ENCODE results near the gene LGR5.

GRCh38 chr12:71438670-71439361 is 782 bp upstream of the LGR5 start:
- TF ChIP-seq CBX5 (IDR thresholded peaks at IDR 0.05; ENCODE audit: borderline replicate concordance, low read depth) (no peak), ZNF239 (CRISPR knock-in tag; IDR thresholded peaks at IDR 0.05) (no peak), EZH2 (IDR thresholded peaks at IDR 0.05; ENCODE audit: borderline replicate concordance, low read depth, low read length) (no peak), ZNF274 (IDR thresholded peaks at IDR 0.05; ENCODE audit: borderline replicate concordance, low read depth, low read length) (no peak)
- TF ChIP-seq, protein P1, sequence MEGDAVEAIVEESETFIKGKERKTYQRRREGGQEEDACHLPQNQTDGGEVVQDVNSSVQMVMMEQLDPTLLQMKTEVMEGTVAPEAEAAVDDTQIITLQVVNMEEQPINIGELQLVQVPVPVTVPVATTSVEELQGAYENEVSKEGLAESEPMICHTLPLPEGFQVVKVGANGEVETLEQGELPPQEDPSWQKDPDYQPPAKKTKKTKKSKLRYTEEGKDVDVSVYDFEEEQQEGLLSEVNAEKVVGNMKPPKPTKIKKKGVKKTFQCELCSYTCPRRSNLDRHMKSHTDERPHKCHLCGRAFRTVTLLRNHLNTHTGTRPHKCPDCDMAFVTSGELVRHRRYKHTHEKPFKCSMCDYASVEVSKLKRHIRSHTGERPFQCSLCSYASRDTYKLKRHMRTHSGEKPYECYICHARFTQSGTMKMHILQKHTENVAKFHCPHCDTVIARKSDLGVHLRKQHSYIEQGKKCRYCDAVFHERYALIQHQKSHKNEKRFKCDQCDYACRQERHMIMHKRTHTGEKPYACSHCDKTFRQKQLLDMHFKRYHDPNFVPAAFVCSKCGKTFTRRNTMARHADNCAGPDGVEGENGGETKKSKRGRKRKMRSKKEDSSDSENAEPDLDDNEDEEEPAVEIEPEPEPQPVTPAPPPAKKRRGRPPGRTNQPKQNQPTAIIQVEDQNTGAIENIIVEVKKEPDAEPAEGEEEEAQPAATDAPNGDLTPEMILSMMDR (IDR thresholded peaks at IDR 0.05 in 2 of 3, conservative IDR thresholded peaks at IDR 0.05 in 1 of 3; ENCODE audit: insufficient read depth in 2 of 3, low read depth in 1 of 3, low read length in 3 of 3) = no peak
- TF ChIP-seq, protein P2, sequence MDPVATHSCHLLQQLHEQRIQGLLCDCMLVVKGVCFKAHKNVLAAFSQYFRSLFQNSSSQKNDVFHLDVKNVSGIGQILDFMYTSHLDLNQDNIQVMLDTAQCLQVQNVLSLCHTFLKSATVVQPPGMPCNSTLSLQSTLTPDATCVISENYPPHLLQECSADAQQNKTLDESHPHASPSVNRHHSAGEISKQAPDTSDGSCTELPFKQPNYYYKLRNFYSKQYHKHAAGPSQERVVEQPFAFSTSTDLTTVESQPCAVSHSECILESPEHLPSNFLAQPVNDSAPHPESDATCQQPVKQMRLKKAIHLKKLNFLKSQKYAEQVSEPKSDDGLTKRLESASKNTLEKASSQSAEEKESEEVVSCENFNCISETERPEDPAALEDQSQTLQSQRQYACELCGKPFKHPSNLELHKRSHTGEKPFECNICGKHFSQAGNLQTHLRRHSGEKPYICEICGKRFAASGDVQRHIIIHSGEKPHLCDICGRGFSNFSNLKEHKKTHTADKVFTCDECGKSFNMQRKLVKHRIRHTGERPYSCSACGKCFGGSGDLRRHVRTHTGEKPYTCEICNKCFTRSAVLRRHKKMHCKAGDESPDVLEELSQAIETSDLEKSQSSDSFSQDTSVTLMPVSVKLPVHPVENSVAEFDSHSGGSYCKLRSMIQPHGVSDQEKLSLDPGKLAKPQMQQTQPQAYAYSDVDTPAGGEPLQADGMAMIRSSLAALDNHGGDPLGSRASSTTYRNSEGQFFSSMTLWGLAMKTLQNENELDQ (CRISPR knock-in tag; IDR thresholded peaks at IDR 0.05; ENCODE audit: borderline replicate concordance) = no peak

Measured in K562 (cell line).